HEK293 (cell line): ENCODE measurements around the gene HLA-DRB1.

Experiments used
- GLI2 ChIP-seq: fragments of 450-650 bp; formaldehyde crosslinking; IDR thresholded peaks from 2 replicates; pipeline ENCODE4; 2017; ENCODE audit warnings: missing biosample characterization, missing genetic modification characterization, low read depth, borderline replicate concordance
- MYNN ChIP-seq: fragments of 450-650 bp; formaldehyde crosslinking; IDR thresholded peaks from 2 replicates; pipeline ENCODE4 v1.5.1; 2016; ENCODE audit warnings: missing biosample characterization, missing genetic modification characterization, borderline replicate concordance
- ZBTB20 ChIP-seq: fragments of 450-650 bp; formaldehyde crosslinking; IDR thresholded peaks from 2 replicates; pipeline ENCODE4 v1.5.1; 2016; ENCODE audit warnings: missing biosample characterization, missing genetic modification characterization
- ZFHX2 ChIP-seq: fragments of 450-650 bp; formaldehyde crosslinking; conservative IDR thresholded peaks from 2 replicates; pipeline ENCODE4 v1.5.1; 2016; ENCODE audit warnings: missing biosample characterization, missing genetic modification characterization
- ZFP3 ChIP-seq: fragments of 450-650 bp; formaldehyde crosslinking; IDR thresholded peaks from 2 replicates; pipeline ENCODE4 v1.5.1; 2016; ENCODE audit warnings: low read depth, missing biosample characterization, missing genetic modification characterization
- ZNF121 ChIP-seq: fragments of 450-650 bp; formaldehyde crosslinking; IDR thresholded peaks from 2 replicates; pipeline ENCODE4 v1.5.1; 2016; ENCODE audit warnings: missing biosample characterization, missing genetic modification characterization
- ZNF146 ChIP-seq: fragments of 450-650 bp; formaldehyde crosslinking; IDR thresholded peaks from 2 replicates; pipeline ENCODE4 v1.5.1; 2016; ENCODE audit warnings: missing biosample characterization, missing genetic modification characterization
- ZNF184 ChIP-seq: fragments of 450-650 bp; IDR thresholded peaks from 2 replicates; pipeline ENCODE4 v1.5.1; 2018; ENCODE audit warnings: missing biosample characterization, mild to moderate bottlenecking, missing genetic modification characterization
- ZNF202 ChIP-seq: fragments of 450-650 bp; formaldehyde crosslinking; IDR thresholded peaks from 2 replicates; pipeline ENCODE4 v1.5.1; 2016; ENCODE audit warnings: missing biosample characterization, missing genetic modification characterization, borderline replicate concordance
- ZNF221 ChIP-seq: fragments of 450-650 bp; formaldehyde crosslinking; IDR thresholded peaks from 2 replicates; pipeline ENCODE4 v1.5.1; 2017; ENCODE audit warnings: missing biosample characterization, missing genetic modification characterization, borderline replicate concordance
- ZNF24 ChIP-seq: fragments of 450-650 bp; formaldehyde crosslinking; IDR thresholded peaks from 2 replicates; pipeline ENCODE4 v1.5.1; 2016; ENCODE audit warnings: missing biosample characterization, missing genetic modification characterization
- ZNF311 ChIP-seq: fragments of 450-650 bp; formaldehyde crosslinking; IDR thresholded peaks from 2 replicates; pipeline ENCODE4 v1.5.1; 2017; ENCODE audit warnings: missing biosample characterization, missing genetic modification characterization, borderline replicate concordance
- ZNF354C ChIP-seq: fragments of 450-650 bp; formaldehyde crosslinking; IDR thresholded peaks from 2 replicates; pipeline ENCODE4 v1.5.1; 2016; ENCODE audit warnings: missing biosample characterization, missing genetic modification characterization, low read depth, borderline replicate concordance
- ZNF366 ChIP-seq: fragments of 450-650 bp; formaldehyde crosslinking; conservative IDR thresholded peaks from 2 replicates; pipeline ENCODE4 v1.5.1; 2016; ENCODE audit warnings: missing biosample characterization, missing genetic modification characterization
- ZNF37A ChIP-seq: fragments of 450-650 bp; IDR thresholded peaks from 2 replicates; pipeline ENCODE4 v1.5.1; 2018; ENCODE audit warnings: missing biosample characterization, missing genetic modification characterization
- ZNF521 ChIP-seq: fragments of 450-650 bp; formaldehyde crosslinking; IDR thresholded peaks from 2 replicates; pipeline ENCODE4 v1.5.1; 2017; ENCODE audit warnings: missing biosample characterization, mild to moderate bottlenecking, missing genetic modification characterization
- ZNF571 ChIP-seq: fragments of 450-650 bp; formaldehyde crosslinking; IDR thresholded peaks from 2 replicates; pipeline ENCODE4 v1.5.0; 2017; ENCODE audit warnings: missing biosample characterization, missing genetic modification characterization
- ZNF623 ChIP-seq: fragments of 450-650 bp; formaldehyde crosslinking; IDR thresholded peaks from 2 replicates; pipeline ENCODE4 v1.5.1; 2016; ENCODE audit warnings: missing biosample characterization, missing genetic modification characterization
- ZNF626 ChIP-seq: fragments of 450-650 bp; sonication (Bioruptor Pico); formaldehyde crosslinking; IDR thresholded peaks from 2 replicates; pipeline ENCODE4 v1.5.1; 2018; ENCODE audit warnings: missing biosample characterization, missing genetic modification characterization, inconsistent platforms
- ZNF785 ChIP-seq: fragments of 450-650 bp; formaldehyde crosslinking; IDR thresholded peaks from 2 replicates; pipeline ENCODE4 v1.5.1; 2016; ENCODE audit warnings: missing biosample characterization, missing genetic modification characterization
- ZNF830 ChIP-seq: fragments of 450-650 bp; IDR thresholded peaks from 2 replicates; pipeline ENCODE4 v1.5.0; 2018; ENCODE audit warnings: missing biosample characterization, missing genetic modification characterization, low read depth, mild to moderate bottlenecking, moderate library complexity
- TF ChIP-seq, protein P1 (sequence below): fragments of 450-650 bp; formaldehyde crosslinking; IDR thresholded peaks from 2 replicates; pipeline ENCODE4 v1.5.1; 2016; ENCODE audit warnings: missing biosample characterization, missing genetic modification characterization
- TF ChIP-seq, protein P2 (sequence below): fragments of 450-650 bp; formaldehyde crosslinking; IDR thresholded peaks from 2 replicates; pipeline ENCODE4 v1.5.1; 2016; ENCODE audit warnings: missing biosample characterization, missing genetic modification characterization, borderline replicate concordance
- TF ChIP-seq, protein P3 (sequence below): fragments of 450-650 bp; formaldehyde crosslinking; IDR thresholded peaks from 2 replicates; pipeline ENCODE4 v1.5.1; 2016; ENCODE audit warnings: missing biosample characterization, missing genetic modification characterization, borderline replicate concordance
- TF ChIP-seq, protein P4 (sequence below): fragments of 450-650 bp; formaldehyde crosslinking; IDR thresholded peaks from 2 replicates; pipeline ENCODE4 v1.5.1; 2016; ENCODE audit warnings: missing biosample characterization, missing genetic modification characterization
- TF ChIP-seq, protein P5 (sequence below): fragments of 450-650 bp; formaldehyde crosslinking; conservative IDR thresholded peaks from 2 replicates; pipeline ENCODE4 v1.5.1; 2016; ENCODE audit warnings: low read depth, missing biosample characterization, missing genetic modification characterization
- TF ChIP-seq, protein P6 (sequence below): fragments of 450-650 bp; formaldehyde crosslinking; IDR thresholded peaks from 2 replicates; pipeline ENCODE4 v1.5.1; 2016; ENCODE audit warnings: missing biosample characterization, missing genetic modification characterization
- TF ChIP-seq, protein P7 (sequence below): fragments of 450-650 bp; formaldehyde crosslinking; IDR thresholded peaks from 2 replicates; pipeline ENCODE4 v1.5.1; 2017; ENCODE audit warnings: missing biosample characterization, missing genetic modification characterization

The HLA-DRB1 gene

DNA sequence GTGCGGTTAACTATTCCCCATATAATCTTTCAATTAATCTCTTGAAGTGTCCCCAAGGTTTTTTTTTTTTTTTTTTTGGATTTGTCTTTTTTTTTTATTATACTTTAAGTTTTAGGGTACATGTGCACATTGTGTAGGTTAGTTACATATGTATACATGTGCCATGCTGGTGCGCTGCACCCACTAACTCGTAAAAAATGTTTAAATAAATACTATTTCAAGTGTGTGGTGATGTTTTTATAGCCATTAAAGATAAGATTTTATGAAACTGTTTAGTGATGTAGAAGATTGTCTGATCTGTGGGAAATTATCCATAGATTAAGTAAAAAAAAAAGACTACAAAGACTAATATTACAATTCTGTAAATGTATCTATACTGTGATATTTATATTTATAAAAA lies 34.9 kb upstream of the HLA-DRB1 start (continued):
- TF ChIP-seq, protein P1, sequence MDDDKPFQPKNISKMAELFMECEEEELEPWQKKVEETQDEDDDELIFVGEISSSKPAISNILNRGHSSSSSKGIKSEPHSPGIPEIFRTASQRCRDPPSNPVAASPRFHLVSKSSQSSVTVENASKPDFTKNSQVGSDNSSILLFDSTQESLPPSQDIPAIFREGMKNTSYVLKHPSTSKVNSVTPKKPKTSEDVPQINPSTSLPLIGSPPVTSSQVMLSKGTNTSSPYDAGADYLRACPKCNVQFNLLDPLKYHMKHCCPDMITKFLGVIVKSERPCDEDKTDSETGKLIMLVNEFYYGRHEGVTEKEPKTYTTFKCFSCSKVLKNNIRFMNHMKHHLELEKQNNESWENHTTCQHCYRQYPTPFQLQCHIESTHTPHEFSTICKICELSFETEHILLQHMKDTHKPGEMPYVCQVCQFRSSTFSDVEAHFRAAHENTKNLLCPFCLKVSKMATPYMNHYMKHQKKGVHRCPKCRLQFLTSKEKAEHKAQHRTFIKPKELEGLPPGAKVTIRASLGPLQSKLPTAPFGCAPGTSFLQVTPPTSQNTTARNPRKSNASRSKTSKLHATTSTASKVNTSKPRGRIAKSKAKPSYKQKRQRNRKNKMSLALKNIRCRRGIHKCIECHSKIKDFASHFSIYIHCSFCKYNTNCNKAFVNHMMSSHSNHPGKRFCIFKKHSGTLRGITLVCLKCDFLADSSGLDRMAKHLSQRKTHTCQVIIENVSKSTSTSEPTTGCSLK (tag by site-specific recombination), result no peak
- TF ChIP-seq ZNF623 (tag by site-specific recombination) (no peak), ZNF24 (no peak), ZNF366 (no peak), ZNF311 (tag by site-specific recombination) (no peak), ZNF830 (tag by site-specific recombination) (no peak), MYNN (tag by site-specific recombination) (no peak), ZNF202 (no peak), ZNF626 (tag by site-specific recombination) (no peak), ZFP3 (no peak), ZNF37A (tag by site-specific recombination) (no peak), ZNF184 (tag by site-specific recombination) (no peak), ZNF221 (no peak), ZNF354C (tag by site-specific recombination) (no peak), ZNF146 (tag by site-specific recombination) (no peak), ZNF571 (tag by site-specific recombination) (no peak), ZNF521 (tag by site-specific recombination) (no peak), ZNF121 (tag by site-specific recombination) (no peak), ZFHX2 (tag by site-specific recombination) (peak; percentile 37; the same call in 1 of the 2 replicates), GLI2 (tag by site-specific recombination) (0 out of 2 replicates have a peak, but pooled peaks have one; percentile 22), ZBTB20 (tag by site-specific recombination) (no peak), ZNF785 (tag by site-specific recombination) (no peak)
- TF ChIP-seq, protein P2, sequence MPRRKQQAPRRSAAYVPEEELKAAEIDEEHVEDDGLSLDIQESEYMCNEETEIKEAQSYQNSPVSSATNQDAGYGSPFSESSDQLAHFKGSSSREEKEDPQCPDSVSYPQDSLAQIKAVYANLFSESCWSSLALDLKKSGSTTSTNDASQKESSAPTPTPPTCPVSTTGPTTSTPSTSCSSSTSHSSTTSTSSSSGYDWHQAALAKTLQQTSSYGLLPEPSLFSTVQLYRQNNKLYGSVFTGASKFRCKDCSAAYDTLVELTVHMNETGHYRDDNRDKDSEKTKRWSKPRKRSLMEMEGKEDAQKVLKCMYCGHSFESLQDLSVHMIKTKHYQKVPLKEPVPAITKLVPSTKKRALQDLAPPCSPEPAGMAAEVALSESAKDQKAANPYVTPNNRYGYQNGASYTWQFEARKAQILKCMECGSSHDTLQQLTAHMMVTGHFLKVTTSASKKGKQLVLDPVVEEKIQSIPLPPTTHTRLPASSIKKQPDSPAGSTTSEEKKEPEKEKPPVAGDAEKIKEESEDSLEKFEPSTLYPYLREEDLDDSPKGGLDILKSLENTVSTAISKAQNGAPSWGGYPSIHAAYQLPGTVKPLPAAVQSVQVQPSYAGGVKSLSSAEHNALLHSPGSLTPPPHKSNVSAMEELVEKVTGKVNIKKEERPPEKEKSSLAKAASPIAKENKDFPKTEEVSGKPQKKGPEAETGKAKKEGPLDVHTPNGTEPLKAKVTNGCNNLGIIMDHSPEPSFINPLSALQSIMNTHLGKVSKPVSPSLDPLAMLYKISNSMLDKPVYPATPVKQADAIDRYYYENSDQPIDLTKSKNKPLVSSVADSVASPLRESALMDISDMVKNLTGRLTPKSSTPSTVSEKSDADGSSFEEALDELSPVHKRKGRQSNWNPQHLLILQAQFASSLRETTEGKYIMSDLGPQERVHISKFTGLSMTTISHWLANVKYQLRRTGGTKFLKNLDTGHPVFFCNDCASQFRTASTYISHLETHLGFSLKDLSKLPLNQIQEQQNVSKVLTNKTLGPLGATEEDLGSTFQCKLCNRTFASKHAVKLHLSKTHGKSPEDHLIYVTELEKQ (tag by site-specific recombination), result no peak
- TF ChIP-seq, protein P3, sequence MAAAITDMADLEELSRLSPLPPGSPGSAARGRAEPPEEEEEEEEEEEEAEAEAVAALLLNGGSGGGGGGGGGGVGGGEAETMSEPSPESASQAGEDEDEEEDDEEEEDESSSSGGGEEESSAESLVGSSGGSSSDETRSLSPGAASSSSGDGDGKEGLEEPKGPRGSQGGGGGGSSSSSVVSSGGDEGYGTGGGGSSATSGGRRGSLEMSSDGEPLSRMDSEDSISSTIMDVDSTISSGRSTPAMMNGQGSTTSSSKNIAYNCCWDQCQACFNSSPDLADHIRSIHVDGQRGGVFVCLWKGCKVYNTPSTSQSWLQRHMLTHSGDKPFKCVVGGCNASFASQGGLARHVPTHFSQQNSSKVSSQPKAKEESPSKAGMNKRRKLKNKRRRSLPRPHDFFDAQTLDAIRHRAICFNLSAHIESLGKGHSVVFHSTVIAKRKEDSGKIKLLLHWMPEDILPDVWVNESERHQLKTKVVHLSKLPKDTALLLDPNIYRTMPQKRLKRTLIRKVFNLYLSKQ (tag by site-specific recombination), result no peak
- TF ChIP-seq, protein P4, sequence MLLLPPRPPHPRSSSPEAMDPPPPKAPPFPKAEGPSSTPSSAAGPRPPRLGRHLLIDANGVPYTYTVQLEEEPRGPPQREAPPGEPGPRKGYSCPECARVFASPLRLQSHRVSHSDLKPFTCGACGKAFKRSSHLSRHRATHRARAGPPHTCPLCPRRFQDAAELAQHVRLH (tag by site-specific recombination), result peak; percentile 83
- TF ChIP-seq, protein P5, sequence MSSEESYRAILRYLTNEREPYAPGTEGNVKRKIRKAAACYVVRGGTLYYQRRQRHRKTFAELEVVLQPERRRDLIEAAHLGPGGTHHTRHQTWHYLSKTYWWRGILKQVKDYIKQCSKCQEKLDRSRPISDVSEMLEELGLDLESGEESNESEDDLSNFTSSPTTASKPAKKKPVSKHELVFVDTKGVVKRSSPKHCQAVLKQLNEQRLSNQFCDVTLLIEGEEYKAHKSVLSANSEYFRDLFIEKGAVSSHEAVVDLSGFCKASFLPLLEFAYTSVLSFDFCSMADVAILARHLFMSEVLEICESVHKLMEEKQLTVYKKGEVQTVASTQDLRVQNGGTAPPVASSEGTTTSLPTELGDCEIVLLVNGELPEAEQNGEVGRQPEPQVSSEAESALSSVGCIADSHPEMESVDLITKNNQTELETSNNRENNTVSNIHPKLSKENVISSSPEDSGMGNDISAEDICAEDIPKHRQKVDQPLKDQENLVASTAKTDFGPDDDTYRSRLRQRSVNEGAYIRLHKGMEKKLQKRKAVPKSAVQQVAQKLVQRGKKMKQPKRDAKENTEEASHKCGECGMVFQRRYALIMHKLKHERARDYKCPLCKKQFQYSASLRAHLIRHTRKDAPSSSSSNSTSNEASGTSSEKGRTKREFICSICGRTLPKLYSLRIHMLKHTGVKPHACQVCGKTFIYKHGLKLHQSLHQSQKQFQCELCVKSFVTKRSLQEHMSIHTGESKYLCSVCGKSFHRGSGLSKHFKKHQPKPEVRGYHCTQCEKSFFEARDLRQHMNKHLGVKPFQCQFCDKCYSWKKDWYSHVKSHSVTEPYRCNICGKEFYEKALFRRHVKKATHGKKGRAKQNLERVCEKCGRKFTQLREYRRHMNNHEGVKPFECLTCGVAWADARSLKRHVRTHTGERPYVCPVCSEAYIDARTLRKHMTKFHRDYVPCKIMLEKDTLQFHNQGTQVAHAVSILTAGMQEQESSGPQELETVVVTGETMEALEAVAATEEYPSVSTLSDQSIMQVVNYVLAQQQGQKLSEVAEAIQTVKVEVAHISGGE (tag by site-specific recombination), result no peak
- TF ChIP-seq, protein P6, sequence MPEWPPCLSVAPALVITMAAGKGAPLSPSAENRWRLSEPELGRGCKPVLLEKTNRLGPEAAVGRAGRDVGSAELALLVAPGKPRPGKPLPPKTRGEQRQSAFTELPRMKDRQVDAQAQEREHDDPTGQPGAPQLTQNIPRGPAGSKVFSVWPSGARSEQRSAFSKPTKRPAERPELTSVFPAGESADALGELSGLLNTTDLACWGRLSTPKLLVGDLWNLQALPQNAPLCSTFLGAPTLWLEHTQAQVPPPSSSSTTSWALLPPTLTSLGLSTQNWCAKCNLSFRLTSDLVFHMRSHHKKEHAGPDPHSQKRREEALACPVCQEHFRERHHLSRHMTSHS (tag by site-specific recombination), result no peak
- TF ChIP-seq, protein P7, sequence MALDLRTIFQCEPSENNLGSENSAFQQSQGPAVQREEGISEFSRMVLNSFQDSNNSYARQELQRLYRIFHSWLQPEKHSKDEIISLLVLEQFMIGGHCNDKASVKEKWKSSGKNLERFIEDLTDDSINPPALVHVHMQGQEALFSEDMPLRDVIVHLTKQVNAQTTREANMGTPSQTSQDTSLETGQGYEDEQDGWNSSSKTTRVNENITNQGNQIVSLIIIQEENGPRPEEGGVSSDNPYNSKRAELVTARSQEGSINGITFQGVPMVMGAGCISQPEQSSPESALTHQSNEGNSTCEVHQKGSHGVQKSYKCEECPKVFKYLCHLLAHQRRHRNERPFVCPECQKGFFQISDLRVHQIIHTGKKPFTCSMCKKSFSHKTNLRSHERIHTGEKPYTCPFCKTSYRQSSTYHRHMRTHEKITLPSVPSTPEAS, result no peak
